ENCODE results near the gene AHR. TPM values are rescaled to one million over a fixed set of nuclear protein-coding genes. Genes with fewer than 3 reads are reported as not detected.

AHR gene
- total and polyA plus RNA-seq, 5 donors from 2014 or later = 10.3 to 120 (median 13.3) TPM

DNA sequence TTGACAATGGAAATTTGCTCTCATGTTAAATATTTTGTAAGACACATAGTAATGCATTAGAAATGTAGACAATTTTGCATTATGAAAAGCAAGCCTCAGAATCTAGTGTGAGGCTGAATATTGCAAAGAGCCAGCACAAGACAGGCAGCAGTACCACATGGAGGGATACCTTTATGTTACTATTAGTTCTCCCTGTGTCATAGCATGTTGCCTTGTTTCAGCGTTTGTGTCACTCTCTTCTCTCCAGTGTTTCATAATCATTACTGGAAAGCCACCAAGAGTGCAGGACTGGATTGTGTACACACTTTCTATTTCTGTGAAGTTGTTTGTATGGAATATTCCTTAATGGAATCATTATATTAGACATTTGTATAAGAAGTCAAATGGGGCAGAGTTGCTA, 8.5 kb downstream of the AHR start:
- peaks cover 16% of the 10 kb centered on the region for H3K36me3 ChIP-seq (ENCODE audit: control insufficient read depth, insufficient read depth, low read length)
- peak overlapping the region; percentile 99 for H3K4me3 ChIP-seq (ENCODE audit: low read depth, low read length)
- no peak overlapping the region for H3K27ac ChIP-seq (ENCODE audit: insufficient read depth, low read length, poor library complexity, severe bottlenecking)
- no peaks in the 10 kb centered on the region for H3K27me3 ChIP-seq (ENCODE audit: control insufficient read depth, insufficient read depth, low read length)
- Mint-ChIP-seq H3K27me3 (no peaks in the 10 kb centered on the region), H3K36me3 (peaks cover 4% of the 10 kb centered on the region), H3K4me3 (no peak overlapping the region), H3K4me1 (peaks cover 32 to 43% (median 37%) of the 10 kb centered on the region in 4 donors), H3K9me3 (no peaks in the 10 kb centered on the region), H3K27ac (no peak overlapping the region)
- H3K9me3 ChIP-seq (ENCODE audit: control insufficient read depth in 2 of 2, low read length in 2 of 2) = no peaks in the 10 kb centered on the region
- ATAC-seq (ENCODE audit: low read depth in 2 of 2) (no peak), DNase-seq (no peak)
- H3K4me1 ChIP-seq (ENCODE audit: control insufficient read depth, insufficient read depth, low read length, poor library complexity, severe bottlenecking) = peaks cover 68% of the 10 kb centered on the region

DNA sequence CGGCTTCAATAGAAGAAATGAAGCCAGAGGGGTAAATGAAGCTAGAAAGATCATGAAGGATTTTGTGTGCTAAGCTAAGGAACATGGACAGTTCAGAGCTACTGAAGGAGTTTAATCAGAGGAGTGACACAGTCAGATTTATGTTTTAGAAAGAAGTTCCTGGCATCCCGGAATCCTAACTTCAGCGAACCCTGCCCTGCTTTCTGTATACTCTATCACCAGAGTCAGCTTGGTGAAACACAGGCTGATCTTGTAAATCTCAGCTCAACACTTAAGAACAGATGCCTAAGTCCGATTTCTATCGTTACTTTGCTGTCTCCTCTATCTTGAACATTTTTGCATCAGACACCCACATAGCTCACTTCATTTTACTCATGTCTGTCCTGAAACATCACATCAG, 9.1 kb downstream of the AHR start:
- Histone ChIP-seq H3K9me3 (ENCODE audit: control insufficient read depth in 2 of 2, low read length in 2 of 2) (no peaks in the 10 kb centered on the region), H3K4me1 (ENCODE audit: control insufficient read depth, insufficient read depth, low read length, poor library complexity, severe bottlenecking) (peaks cover 67% of the 10 kb centered on the region), H3K36me3 (ENCODE audit: control insufficient read depth, insufficient read depth, low read length) (peaks cover 18% of the 10 kb centered on the region), H3K27me3 (ENCODE audit: control insufficient read depth, insufficient read depth, low read length) (no peaks in the 10 kb centered on the region), H3K27ac (ENCODE audit: insufficient read depth, low read length, poor library complexity, severe bottlenecking) (peak overlapping the region; percentile 29), H3K4me3 (ENCODE audit: low read depth, low read length) (peak overlapping the region; percentile 99)
- Mint-ChIP-seq H3K36me3 (peaks cover 4% of the 10 kb centered on the region), H3K27me3 (no peaks in the 10 kb centered on the region), H3K27ac (no peak overlapping the region), H3K9me3 (no peaks in the 10 kb centered on the region), H3K4me1 (peaks cover 32 to 42% (median 39%) of the 10 kb centered on the region in 4 donors), H3K4me3 (no peak overlapping the region)
- no peak for ATAC-seq (ENCODE audit: low read depth in 2 of 2)
- no peak for DNase-seq

DNA sequence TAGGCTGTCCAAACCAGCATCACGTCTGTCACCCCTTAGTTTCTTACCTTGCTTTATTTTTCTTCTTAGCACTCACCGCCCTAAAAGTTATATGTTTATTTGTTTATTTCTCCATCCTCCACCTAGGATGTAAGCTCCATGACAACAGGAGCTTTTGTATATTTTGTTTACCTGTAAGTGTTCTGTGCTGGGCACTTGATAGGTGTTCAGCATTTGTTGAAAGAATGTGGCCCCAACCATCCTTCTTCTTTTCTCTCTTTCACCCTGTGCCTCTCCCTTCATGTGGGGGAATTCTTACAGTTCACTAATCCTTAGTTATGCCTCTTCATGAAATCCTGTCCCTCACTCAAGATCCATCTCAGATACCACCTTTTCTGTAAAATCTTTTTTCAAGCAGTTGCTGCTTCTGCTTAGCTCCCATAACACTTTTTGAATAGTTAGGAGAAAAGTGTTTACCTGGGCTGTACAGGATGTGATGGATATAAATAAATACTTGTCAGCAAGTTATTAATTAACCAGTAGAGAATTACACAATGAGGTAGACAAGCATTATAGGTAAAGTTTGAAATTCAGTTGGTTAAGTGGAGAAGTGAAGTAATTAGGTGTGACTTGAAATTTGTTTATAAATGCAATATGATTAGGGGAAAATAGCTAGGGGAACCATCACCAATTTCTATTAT, 9.7 kb downstream of the AHR start:
- Mint-ChIP-seq H3K27ac (no peak overlapping the region), H3K4me1 (peaks cover 33 to 43% (median 37%) of the 10 kb centered on the region in 4 donors), H3K27me3 (no peaks in the 10 kb centered on the region), H3K4me3 (no peak overlapping the region), H3K36me3 (peaks cover 4% of the 10 kb centered on the region), H3K9me3 (no peaks in the 10 kb centered on the region)
- Histone ChIP-seq H3K9me3 (ENCODE audit: control insufficient read depth in 2 of 2, low read length in 2 of 2) (no peaks in the 10 kb centered on the region), H3K27ac (ENCODE audit: insufficient read depth, low read length, poor library complexity, severe bottlenecking) (peak overlapping the region; percentile 29), H3K4me1 (ENCODE audit: control insufficient read depth, insufficient read depth, low read length, poor library complexity, severe bottlenecking) (peaks cover 65% of the 10 kb centered on the region), H3K27me3 (ENCODE audit: control insufficient read depth, insufficient read depth, low read length) (no peaks in the 10 kb centered on the region), H3K36me3 (ENCODE audit: control insufficient read depth, insufficient read depth, low read length) (peaks cover 19% of the 10 kb centered on the region), H3K4me3 (ENCODE audit: low read depth, low read length) (peak overlapping the region; percentile 99)
- no peak for ATAC-seq (ENCODE audit: low read depth in 2 of 2)
- DNase-seq = no peak

DNA sequence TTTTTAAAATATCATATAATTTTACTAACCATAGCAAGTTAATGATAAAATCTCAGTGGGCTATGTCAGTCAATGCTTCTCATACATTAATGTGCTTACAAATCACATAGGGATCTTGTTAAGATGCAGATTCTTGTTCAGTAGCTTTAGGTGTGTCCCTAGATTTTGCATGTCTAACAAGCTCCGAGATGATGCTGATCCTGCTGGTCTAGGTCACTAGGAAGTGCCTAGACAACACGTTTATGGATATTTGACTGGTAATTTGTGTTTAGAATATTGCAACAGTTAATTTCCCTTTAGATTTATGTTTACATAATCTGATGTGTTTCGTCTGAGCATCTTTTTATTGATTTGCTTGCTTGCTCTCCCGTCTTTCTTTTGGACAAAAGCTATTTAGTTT, 12.7 kb downstream of the AHR start:
- no peak for DNase-seq
- Histone ChIP-seq H3K4me1 (ENCODE audit: control insufficient read depth, insufficient read depth, low read length, poor library complexity, severe bottlenecking) (peaks cover 38% of the 10 kb centered on the region), H3K9me3 (ENCODE audit: control insufficient read depth in 2 of 2, low read length in 2 of 2) (no peaks in the 10 kb centered on the region), H3K27me3 (ENCODE audit: control insufficient read depth, insufficient read depth, low read length) (no peaks in the 10 kb centered on the region), H3K36me3 (ENCODE audit: control insufficient read depth, insufficient read depth, low read length) (peaks cover 34% of the 10 kb centered on the region), H3K27ac (ENCODE audit: insufficient read depth, low read length, poor library complexity, severe bottlenecking) (no peak overlapping the region), H3K4me3 (ENCODE audit: low read depth, low read length) (no peak overlapping the region)
- no peak overlapping the region for H3K27ac Mint-ChIP-seq
- no peak overlapping the region for H3K4me3 Mint-ChIP-seq
- no peaks in the 10 kb centered on the region for H3K27me3 Mint-ChIP-seq
- ATAC-seq (ENCODE audit: low read depth in 2 of 2) = no peak
- H3K36me3 Mint-ChIP-seq = peaks cover 14% of the 10 kb centered on the region
- no peaks in the 10 kb centered on the region for H3K9me3 Mint-ChIP-seq
- H3K4me1 Mint-ChIP-seq = peaks cover 24 to 29% (median 26%) of the 10 kb centered on the region in 4 donors

DNA sequence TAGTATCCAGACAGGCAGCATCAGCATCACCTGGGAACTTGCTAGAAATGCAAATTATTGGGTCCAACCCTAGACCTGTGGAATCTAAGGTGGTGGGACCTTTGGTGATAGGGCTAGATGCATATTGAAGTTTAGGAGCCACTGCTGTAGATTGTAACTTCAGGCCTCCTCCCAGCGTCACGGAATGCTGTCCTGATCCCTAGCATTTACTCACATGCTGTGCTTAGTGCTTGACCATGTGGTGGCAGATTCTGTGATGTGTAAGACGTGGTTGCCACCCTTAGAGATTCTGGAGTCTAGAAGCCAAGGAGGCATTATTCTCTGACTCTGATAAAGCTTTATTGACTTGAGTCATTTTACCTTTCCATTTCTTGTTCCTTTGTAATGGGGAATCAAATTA, 13.5 kb downstream of the AHR start:
- Histone ChIP-seq H3K4me3 (ENCODE audit: low read depth, low read length) (no peak overlapping the region), H3K27ac (ENCODE audit: insufficient read depth, low read length, poor library complexity, severe bottlenecking) (no peak overlapping the region), H3K4me1 (ENCODE audit: control insufficient read depth, insufficient read depth, low read length, poor library complexity, severe bottlenecking) (peaks cover 30% of the 10 kb centered on the region), H3K36me3 (ENCODE audit: control insufficient read depth, insufficient read depth, low read length) (peaks cover 34% of the 10 kb centered on the region), H3K9me3 (ENCODE audit: control insufficient read depth in 2 of 2, low read length in 2 of 2) (no peaks in the 10 kb centered on the region), H3K27me3 (ENCODE audit: control insufficient read depth, insufficient read depth, low read length) (no peaks in the 10 kb centered on the region)
- Mint-ChIP-seq H3K4me1 (peaks cover 26 to 33% (median 29%) of the 10 kb centered on the region in 4 donors), H3K9me3 (no peaks in the 10 kb centered on the region), H3K27me3 (no peaks in the 10 kb centered on the region), H3K36me3 (peaks cover 19% of the 10 kb centered on the region), H3K27ac (no peak overlapping the region), H3K4me3 (no peak overlapping the region)
- DNase-seq (no peak), ATAC-seq (ENCODE audit: low read depth in 2 of 2) (no peak)

DNA sequence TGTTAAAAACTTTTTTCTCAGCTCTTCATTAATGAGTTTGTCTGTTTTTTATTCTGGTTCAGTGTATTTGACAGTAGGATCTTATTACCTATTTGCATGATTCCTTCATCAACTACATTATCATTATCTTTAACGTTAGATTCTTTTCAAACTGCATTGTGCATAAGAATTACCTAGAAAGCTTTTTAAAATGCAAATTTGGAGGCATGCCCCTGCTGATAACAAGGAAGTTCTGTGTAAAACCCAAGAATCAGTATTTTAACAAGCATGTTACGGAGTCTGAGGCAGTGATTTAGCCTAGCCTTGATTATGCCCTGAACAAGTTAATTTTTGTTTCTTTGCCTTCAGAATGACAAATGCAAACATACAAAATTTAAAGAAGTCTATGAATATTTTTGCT, 14.2 kb downstream of the AHR start:
- Histone ChIP-seq H3K27ac (ENCODE audit: insufficient read depth, low read length, poor library complexity, severe bottlenecking) (no peak overlapping the region), H3K36me3 (ENCODE audit: control insufficient read depth, insufficient read depth, low read length) (peaks cover 37% of the 10 kb centered on the region), H3K27me3 (ENCODE audit: control insufficient read depth, insufficient read depth, low read length) (no peaks in the 10 kb centered on the region), H3K4me1 (ENCODE audit: control insufficient read depth, insufficient read depth, low read length, poor library complexity, severe bottlenecking) (peaks cover 23% of the 10 kb centered on the region), H3K4me3 (ENCODE audit: low read depth, low read length) (no peak overlapping the region), H3K9me3 (ENCODE audit: control insufficient read depth in 2 of 2, low read length in 2 of 2) (no peaks in the 10 kb centered on the region)
- H3K4me3 Mint-ChIP-seq = no peak overlapping the region
- H3K36me3 Mint-ChIP-seq = peaks cover 20% of the 10 kb centered on the region
- no peak for ATAC-seq (ENCODE audit: low read depth in 2 of 2)
- DNase-seq = no peak
- H3K9me3 Mint-ChIP-seq = no peaks in the 10 kb centered on the region
- H3K4me1 Mint-ChIP-seq = peaks cover 27 to 36% (median 30%) of the 10 kb centered on the region in 4 donors
- no peaks in the 10 kb centered on the region for H3K27me3 Mint-ChIP-seq
- H3K27ac Mint-ChIP-seq = no peak overlapping the region

DNA sequence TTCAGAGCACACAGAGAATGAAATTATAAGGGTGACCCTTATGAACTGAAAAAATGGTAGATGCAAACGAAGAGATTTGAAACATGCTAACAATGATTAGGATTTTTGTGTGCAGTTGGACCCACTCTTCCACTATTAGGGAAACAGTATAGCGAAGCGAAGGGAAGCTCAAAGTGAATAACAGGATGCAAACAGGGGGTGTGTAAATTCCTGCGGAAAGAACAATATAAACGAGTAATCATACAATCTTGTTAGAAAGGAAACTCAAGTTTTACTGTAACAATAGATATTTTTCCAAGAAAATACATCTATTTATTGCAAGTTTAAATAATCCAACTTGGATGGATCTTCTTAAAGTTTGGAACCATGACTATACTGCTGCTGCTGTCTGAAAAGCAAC, 14.7 kb downstream of the AHR start:
- H3K36me3 Mint-ChIP-seq = peaks cover 23% of the 10 kb centered on the region
- H3K9me3 Mint-ChIP-seq = no peaks in the 10 kb centered on the region
- no peaks in the 10 kb centered on the region for H3K27me3 Mint-ChIP-seq
- H3K4me1 Mint-ChIP-seq = peaks cover 33 to 41% (median 35%) of the 10 kb centered on the region in 4 donors
- ATAC-seq (ENCODE audit: low read depth in 2 of 2) (no peak), DNase-seq (no peak)
- H3K36me3 ChIP-seq (ENCODE audit: control insufficient read depth, insufficient read depth, low read length) = peaks cover 37% of the 10 kb centered on the region
- no peaks in the 10 kb centered on the region for H3K9me3 ChIP-seq (ENCODE audit: control insufficient read depth in 2 of 2, low read length in 2 of 2)
- H3K27ac Mint-ChIP-seq = no peak overlapping the region
- H3K4me3 Mint-ChIP-seq = peak overlapping the region in 1 of 4 donors; percentile 15
- peaks cover 18% of the 10 kb centered on the region for H3K4me1 ChIP-seq (ENCODE audit: control insufficient read depth, insufficient read depth, low read length, poor library complexity, severe bottlenecking)
- no peak overlapping the region for H3K27ac ChIP-seq (ENCODE audit: insufficient read depth, low read length, poor library complexity, severe bottlenecking)
- H3K27me3 ChIP-seq (ENCODE audit: control insufficient read depth, insufficient read depth, low read length) = no peaks in the 10 kb centered on the region
- no peak overlapping the region for H3K4me3 ChIP-seq (ENCODE audit: low read depth, low read length)

DNA sequence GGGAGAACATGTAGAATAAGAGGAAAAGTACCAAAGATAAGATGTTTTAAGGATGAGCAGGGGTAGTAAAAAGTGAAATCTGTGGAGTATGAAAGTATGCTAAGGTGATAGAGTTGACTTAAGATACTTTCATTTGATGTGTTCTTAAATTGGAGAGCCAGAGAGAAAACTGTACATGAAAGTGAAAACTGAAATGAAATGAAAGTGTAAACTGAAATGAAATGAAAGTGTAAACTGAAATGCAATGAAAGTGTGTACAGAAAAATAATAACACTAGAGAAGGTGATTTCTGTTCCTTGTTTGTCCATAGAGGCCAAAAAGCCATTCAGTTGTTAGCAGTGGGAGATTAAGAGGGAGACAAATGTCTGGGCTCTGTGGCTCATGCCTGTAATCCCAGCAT, 17.5 kb downstream of the AHR start:
- no peak overlapping the region for H3K4me3 ChIP-seq (ENCODE audit: low read depth, low read length)
- H3K9me3 Mint-ChIP-seq = no peaks in the 10 kb centered on the region
- DNase-seq = no peak
- H3K36me3 Mint-ChIP-seq = peaks cover 23% of the 10 kb centered on the region
- no peak overlapping the region for H3K27ac ChIP-seq (ENCODE audit: insufficient read depth, low read length, poor library complexity, severe bottlenecking)
- no peaks in the 10 kb centered on the region for H3K9me3 ChIP-seq (ENCODE audit: control insufficient read depth in 2 of 2, low read length in 2 of 2)
- peaks cover 46 to 61% (median 54%) of the 10 kb centered on the region in 4 donors for H3K4me1 Mint-ChIP-seq
- ATAC-seq (ENCODE audit: low read depth in 2 of 2) = no peak
- peaks cover 33% of the 10 kb centered on the region for H3K36me3 ChIP-seq (ENCODE audit: control insufficient read depth, insufficient read depth, low read length)
- no peaks in the 10 kb centered on the region for H3K27me3 ChIP-seq (ENCODE audit: control insufficient read depth, insufficient read depth, low read length)
- peak overlapping the region in 1 of 4 donors; percentile 21 for H3K4me3 Mint-ChIP-seq
- no peaks in the 10 kb centered on the region for H3K27me3 Mint-ChIP-seq
- H3K27ac Mint-ChIP-seq = no peak overlapping the region
- peaks cover 7% of the 10 kb centered on the region for H3K4me1 ChIP-seq (ENCODE audit: control insufficient read depth, insufficient read depth, low read length, poor library complexity, severe bottlenecking)

All from CD4-positive, CD25-positive, alpha-beta regulatory T cell (primary cell).